Astrocyte of the cerebellum (primary cell): ENCODE results near the gene CLEC7A.
A peak's percentile ranks its signal among the peaks of the same experiment; 100 is the strongest.

Source experiments
- DNase-seq: peaks from one replicate; pipeline ENCODE4 v3.0.0-alpha.2; 2011; ENCODE audit warnings: low read depth
- H3K4me3 ChIP-seq: 2 replicates; pipeline ENCODE4 v1.5.1; 2011; ENCODE audit warnings: mild to moderate bottlenecking, low read depth, low read length, moderate library complexity
- in situ Hi-C: cut with HindIII; loops from 2 replicates; pipeline ENCODE4 v1.10.0; 2017; ENCODE audit warnings: low sequenced_read_pairs
- TF ChIP-seq, protein P1 (sequence below): IDR thresholded peaks from 2 replicates; pipeline ENCODE4 v1.5.1; 2012; ENCODE audit warnings: low read length, low read depth, moderate library complexity, mild to moderate bottlenecking; ENCODE audit errors: missing control alignments

CLEC7A gene

DNA sequence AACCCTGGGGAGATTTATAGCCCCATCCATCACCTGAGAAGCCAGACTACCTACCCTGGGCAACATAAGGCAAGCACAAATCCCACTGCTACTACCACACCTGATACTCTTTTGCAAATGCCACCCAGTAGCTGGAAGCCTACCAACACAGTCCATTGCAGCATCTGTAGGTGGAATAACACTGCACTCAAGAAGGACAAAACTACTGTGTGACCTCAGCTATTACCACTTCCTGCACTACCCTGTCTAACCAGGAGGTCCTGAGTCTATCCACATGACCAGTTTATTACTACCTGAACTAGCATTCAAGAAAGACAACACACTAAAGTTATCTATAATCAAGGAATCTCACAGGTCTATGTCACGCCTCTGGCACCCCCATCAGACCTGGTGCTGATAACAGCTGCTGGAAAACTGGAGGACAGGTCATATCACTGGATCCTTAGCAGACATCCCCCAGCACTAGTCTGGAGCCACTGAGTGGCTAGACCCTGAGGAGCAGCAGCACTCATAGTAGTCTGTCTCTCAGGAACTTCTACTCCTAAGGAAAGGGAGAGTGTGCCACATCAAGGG, 28.3 kb downstream of the CLEC7A start:
- H3K4me3 ChIP-seq = no peak overlapping the region
- DNase-seq = no peak
- TF ChIP-seq, protein P1, sequence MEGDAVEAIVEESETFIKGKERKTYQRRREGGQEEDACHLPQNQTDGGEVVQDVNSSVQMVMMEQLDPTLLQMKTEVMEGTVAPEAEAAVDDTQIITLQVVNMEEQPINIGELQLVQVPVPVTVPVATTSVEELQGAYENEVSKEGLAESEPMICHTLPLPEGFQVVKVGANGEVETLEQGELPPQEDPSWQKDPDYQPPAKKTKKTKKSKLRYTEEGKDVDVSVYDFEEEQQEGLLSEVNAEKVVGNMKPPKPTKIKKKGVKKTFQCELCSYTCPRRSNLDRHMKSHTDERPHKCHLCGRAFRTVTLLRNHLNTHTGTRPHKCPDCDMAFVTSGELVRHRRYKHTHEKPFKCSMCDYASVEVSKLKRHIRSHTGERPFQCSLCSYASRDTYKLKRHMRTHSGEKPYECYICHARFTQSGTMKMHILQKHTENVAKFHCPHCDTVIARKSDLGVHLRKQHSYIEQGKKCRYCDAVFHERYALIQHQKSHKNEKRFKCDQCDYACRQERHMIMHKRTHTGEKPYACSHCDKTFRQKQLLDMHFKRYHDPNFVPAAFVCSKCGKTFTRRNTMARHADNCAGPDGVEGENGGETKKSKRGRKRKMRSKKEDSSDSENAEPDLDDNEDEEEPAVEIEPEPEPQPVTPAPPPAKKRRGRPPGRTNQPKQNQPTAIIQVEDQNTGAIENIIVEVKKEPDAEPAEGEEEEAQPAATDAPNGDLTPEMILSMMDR = no peak
- in situ Hi-C loops = no loop called here

DNA sequence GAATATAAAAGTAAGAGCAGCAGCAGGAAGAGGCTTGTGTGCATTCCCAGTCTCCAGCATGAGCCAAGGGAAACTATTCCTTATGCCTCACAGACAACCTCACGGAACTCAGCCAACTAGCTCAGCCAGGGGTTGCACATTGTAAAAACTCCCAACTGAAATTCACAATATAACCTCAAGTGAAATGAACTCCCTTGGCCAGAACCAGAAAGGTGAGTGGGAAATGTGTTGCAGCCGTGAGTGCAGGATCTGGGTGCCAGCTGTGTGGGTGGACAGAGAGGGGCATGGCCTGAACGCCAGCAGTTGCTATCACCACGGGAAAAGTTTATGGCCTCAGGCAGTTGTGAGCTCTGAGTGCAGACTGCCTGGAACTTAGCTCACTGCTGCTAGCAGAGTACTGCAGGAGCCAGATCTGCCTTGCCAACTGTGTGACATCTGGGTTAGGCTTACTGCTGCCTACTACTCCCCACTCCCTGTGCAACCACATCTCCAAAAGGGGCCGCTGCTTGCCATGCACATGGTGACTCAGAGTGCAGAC, 28.9 kb downstream of the CLEC7A start:
- peak; percentile 40 for DNase-seq
- TF ChIP-seq, protein P1 = no peak
- no peak overlapping the region for H3K4me3 ChIP-seq
- in situ Hi-C loops = no loop called here

DNA sequence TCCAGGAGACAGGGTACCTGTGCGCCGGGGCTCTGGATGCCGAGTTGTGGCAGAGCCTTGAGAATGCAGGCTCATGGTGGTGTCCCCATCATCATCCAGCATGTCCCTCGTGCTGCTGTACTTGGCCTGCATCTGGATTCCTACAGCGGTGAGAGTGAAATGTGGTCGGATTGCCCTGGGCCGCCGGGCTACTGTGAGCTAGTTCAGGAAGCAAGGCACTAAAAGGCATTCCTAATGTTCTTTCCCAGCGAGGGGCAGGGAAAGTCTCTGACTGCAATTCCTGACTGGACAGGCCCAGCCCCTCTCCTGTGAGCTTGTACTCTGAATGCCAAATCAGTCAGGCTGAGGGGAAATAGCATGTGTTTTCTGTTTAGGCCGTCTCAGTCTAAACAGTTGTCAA, 31.2 kb downstream of the CLEC7A start, which contains the start of gene CLEC1A:
CLEC1A (minus strand) TSS at position 195 of the 400 bp plus-strand sequence; CDS start at position 132, 63 bp downstream.
- H3K4me3 ChIP-seq = no peak within 1 kb of the TSS
- TF ChIP-seq, protein P1 = no peak
- peak; percentile 20 for DNase-seq
- in situ Hi-C loops = no loop called here

DNA sequence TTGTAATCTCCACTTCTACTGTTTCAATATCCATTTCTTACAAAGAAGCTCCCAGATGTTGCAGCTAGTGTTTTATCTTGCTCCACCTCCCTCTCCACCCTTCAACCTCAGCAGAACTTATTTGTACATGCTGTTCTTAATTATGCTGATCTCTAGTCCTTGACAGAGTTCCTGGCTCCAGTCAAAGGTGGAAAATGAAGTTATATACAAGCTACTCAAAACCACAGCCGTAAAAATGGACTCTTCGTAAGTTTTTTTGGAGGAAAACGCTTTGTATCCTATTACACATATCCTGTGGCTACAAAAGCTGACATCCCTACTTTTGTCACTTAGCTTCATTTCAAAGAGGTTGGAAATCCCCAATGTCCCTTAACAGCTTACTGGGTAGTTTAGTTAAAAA, 32.5 kb downstream of the CLEC7A start:
- in situ Hi-C loops = no loop called here
- no peak overlapping the region for H3K4me3 ChIP-seq
- no peak for DNase-seq
- TF ChIP-seq, protein P1 = no peak

DNA sequence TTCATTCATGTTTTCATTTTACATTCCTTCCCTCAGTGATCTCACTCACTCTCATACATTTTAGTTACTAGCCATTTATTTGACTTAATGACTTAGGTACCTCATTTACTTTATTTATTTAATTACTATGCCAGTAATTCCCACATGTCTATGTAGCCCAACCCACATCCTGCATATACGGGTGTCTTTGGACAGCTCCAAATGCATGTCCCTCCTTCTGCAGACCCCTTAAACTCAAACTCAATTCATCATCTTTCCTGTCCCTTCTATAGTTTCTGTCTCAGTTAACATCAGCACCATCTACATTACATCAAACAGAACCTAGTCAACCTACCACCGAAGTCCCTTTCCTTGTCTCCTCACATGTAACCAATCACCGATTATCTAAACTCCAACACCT, 34.0 kb downstream of the CLEC7A start:
- no peak overlapping the region for H3K4me3 ChIP-seq
- in situ Hi-C loops = no loop called here
- no peak for DNase-seq
- TF ChIP-seq, protein P1 = no peak

DNA sequence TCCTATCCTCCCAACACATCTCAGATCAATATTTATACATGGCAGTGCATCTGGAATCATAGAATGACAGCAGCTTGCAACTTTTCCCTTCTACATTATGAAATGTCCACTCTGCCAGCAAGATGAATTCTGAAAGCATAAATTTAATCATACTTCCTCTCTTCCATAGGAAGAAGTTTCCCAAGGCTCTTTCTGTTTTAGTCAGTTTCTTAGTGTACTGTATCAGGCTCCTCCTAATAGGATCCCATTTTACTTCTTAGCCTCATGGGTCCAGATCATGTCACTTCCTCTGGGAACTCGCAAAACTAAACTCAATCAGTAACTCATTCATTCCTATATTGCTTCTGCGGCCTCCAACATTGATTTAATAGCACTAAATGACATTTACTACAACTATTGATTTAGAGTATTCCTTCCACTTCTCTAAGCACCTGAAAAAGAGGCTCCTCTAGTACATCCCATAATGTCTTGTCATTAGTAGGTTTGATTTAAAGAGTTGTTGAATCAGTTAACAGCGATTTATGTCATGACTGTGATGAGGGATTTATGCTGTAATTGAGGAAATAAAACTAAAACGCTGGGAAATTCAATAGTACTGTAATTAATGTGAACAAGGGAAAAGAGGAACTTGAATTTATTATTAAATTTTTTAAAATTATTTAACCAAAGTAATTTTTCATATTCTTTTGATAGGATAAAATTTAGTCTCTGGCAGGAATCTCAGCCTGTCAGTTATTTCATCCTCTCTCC, 35.2 kb downstream of the CLEC7A start:
- no peak for DNase-seq
- TF ChIP-seq, protein P1 = no peak
- in situ Hi-C loops = no loop called here
- no peak overlapping the region for H3K4me3 ChIP-seq
